Left lung (tissue), 10 donors: ENCODE data around the gene PDCD1LG2. TPM values are rescaled to one million over a fixed set of nuclear protein-coding genes. Genes with fewer than 3 reads are reported as not detected.

Experiments used
- ATAC-seq: fragments of 200-7000 bp; cut with Tn5 transposase; one replicate; pipeline ENCODE4 v1.9.1; 2020; ENCODE audit warnings: moderate library complexity
- DNase-seq, 4 donors: peaks; one replicate each; pipeline ENCODE4 v3.0.0-alpha.2; 2013 to 2020
- H3K27ac ChIP-seq, 2 donors: fragments of 200-600 bp; sonication (generic) in 1 of 2; one replicate each; pipeline versions ENCODE4 v1.5.0 to v1.8.0; 2020 to 2021
- H3K27me3 ChIP-seq, 2 donors: fragments of 200-600 bp; sonication (generic) in 1 of 2; one replicate each; pipeline versions ENCODE4 v1.5.0 to v1.8.0; 2020 to 2021
- H3K36me3 ChIP-seq, 2 donors: fragments of 200-600 bp; sonication (generic) in 1 of 2; one replicate each; pipeline versions ENCODE4 v1.5.0 to v1.8.0; 2020 to 2021
- H3K4me1 ChIP-seq, 2 donors: fragments of 200-600 bp; one replicate each; pipeline ENCODE4 v1.8.0; 2021
- H3K4me3 ChIP-seq, 2 donors: fragments of 200-600 bp; sonication (generic) in 1 of 2; one replicate each; pipeline versions ENCODE4 v1.5.0 to v1.8.0; 2020 to 2021; ENCODE audit warnings: mild to moderate bottlenecking in 1 of 2
- H3K9me3 ChIP-seq, 2 donors: fragments of 200-600 bp; sonication (generic) in 1 of 2; one replicate each; pipeline versions ENCODE4 v1.5.0 to v1.8.0; 2020 to 2021
- CTCF ChIP-seq, 2 donors: fragments of 200-600 bp; sonication (generic) in 1 of 2; IDR thresholded peaks; one replicate each; pipeline versions ENCODE4 v1.5.0 to v1.8.0; 2021; ENCODE audit warnings: antibody characterized with exemption in 2 of 2
- intact Hi-C, 2 donors: fragments of 100-400 bp; cut with DNase I; formaldehyde crosslinking; loops; one replicate each; pipeline versions ENCODE4 v1.11.2 to v1.14.2; 2022
- polyA plus RNA-seq, 6 donors: library from polyadenylated mRNA; unstranded; fragments of 120-200 nt; gene quantifications; one replicate each; pipeline ENCODE4 v1.2.1, GENCODE V29; 2013; ENCODE audit not compliant: insufficient read length in 6 of 6
- total RNA-seq, 2 donors: library from RNA; stranded (reverse); fragmentation: NEBNext Ultra II Directional; extraction: Animal tissue kit (Norgen Biotek cat#: 25700); gene quantifications; one replicate each; pipeline ENCODE4 v1.2.1, GENCODE V29; 2021
- donor health status: DM: no; HTN: yes; CAD: no.
- donor health status: DM: no; HTN: no; CAD: no.

PDCD1LG2 gene
- total and polyA plus RNA-seq, 8 donors: 0.10 to 4.2 (median 0.21) TPM

DNA sequence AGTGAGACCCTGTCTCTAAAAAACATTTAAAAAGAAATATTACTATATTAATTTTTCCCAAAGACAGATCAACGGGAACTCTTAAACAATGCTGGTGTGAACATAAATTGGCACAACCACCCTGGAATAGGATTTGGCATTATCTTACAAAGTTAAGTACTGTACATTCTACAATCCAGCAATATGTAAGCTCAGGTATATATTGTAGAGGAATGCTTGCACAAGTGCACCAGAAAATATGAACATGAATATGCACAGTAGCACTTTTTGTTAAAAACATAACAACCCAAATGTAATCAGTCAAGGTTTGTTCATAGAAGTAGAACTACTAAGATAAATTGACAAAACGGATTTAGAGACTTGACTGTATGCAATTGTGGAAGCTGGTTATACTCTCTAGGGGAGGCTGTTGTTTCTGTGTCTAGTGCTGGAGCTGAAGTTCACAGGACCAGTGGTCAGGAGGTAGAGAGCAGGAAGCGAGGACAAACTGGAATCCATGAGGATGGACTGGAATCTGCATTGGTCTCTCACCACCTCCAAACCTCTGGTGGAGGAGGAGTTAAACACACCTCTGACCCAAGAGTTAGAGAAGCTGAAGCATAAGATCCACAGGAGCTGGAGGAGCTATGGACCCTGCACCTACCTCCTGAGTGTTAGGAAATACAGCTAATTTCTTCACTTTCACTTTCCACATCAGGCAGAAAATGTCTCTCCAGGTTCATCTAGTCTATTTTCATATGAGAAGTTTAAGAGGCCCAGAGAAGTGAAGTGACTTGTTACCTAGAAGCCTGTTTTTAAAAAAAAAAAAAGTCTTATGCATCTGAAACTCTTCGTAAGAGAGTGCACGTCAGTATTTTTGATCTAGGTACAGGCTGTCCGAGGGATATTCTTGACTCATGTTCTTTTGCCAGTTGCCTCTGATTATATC lies 98.2 kb downstream of the PDCD1LG2 start:
- no peak for DNase-seq

GRCh38 chr9:5609226-5609596 lies 98.9 kb downstream of the PDCD1LG2 start:
- no peak for ATAC-seq
- DNase-seq: no peak
- no peak for TF ChIP-seq CTCF (IDR thresholded peaks at IDR 0.05)
- Histone ChIP-seq H3K4me1 (peaks cover 0 to 14% of the 10 kb centered on the region in 2 donors), H3K4me3 (peak overlapping the region; percentile 18 to 30), H3K27me3 (no peaks in the 10 kb centered on the region), H3K9me3 (no peaks in the 10 kb centered on the region), H3K27ac (peak overlapping the region; percentile 58 to 59), H3K36me3 (no peaks in the 10 kb centered on the region)
- intact Hi-C loops: no loop called here

More for the DNA sequence above, 98.2 kb downstream of the PDCD1LG2 start:
- peak; percentile 87 for ATAC-seq
- TF ChIP-seq CTCF (IDR thresholded peaks at IDR 0.05): no peak
- Histone ChIP-seq H3K27ac (peak overlapping the region; percentile 58 to 59), H3K36me3 (no peaks in the 10 kb centered on the region), H3K27me3 (no peaks in the 10 kb centered on the region), H3K4me1 (peaks cover 0 to 14% of the 10 kb centered on the region in 2 donors), H3K9me3 (no peaks in the 10 kb centered on the region), H3K4me3 (peak overlapping the region; percentile 18 to 30)
- intact Hi-C loops: no loop called here

DNA sequence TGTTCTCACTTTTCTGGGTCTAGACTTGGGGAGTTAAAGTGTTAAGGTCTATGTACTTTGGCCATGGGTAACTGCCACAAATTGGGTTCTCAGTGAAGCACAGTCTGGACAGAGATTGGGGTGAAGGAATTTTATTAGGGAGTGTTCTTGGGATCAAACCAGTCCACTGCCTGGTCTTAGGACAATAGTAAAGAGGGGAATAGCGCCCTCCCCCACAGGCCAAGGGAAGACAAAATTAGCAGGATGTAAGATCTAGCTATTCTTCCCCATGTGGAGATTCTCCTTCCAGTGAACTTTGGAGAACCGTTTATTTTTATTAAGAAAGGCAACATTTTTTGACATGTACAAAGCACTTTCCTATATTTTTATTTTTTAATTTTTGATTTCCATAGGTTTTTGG lies 100.2 kb downstream of the PDCD1LG2 start:
- ATAC-seq (no peak), DNase-seq (no peak)
- Histone ChIP-seq H3K4me3 (no peak overlapping the region), H3K36me3 (no peaks in the 10 kb centered on the region), H3K9me3 (no peaks in the 10 kb centered on the region), H3K4me1 (peaks cover 0 to 14% of the 10 kb centered on the region in 2 donors), H3K27ac (no peak overlapping the region), H3K27me3 (no peaks in the 10 kb centered on the region)
- TF ChIP-seq CTCF (IDR thresholded peaks at IDR 0.05): no peak
- intact Hi-C loops: no loop called here

DNA sequence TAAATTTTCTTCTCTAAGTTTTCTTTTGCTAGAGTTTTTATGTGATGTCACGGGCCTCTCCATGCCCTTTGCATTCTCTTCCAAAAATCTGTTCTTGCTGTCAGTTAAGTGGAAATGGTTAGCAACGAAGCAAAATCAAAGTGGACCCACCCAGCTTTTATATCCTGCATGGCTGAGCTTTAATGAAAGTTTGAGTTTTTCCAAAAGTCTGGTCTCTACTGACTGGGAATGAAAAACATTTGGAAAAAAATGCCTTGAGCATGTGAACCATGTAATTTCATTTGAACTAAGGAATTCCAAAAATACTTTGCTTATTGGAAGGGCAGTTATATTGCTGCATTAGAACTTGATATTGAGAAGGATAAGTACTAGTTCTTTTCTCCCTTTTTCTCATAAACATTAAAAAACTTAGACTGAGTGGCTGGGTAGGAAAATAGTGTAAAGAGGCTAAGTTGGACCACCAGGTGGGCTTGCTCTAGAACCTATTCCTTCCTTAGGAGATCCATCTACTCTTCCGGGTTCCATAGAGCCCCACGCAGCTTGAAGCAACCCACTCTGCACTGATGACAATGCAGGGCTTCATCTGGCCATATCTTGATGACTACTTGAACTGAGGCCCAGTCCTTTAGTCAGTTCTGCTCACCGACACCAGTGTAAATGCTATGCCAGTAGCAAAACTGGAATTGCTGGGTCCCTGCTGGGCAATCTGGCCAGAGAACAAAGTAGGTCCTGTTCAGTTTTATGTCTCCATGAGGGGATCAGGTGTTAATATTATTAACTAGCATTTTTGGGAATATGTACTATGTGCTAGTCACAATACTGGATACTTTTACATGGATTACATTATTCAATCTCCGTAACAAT lies 101.2 kb downstream of the PDCD1LG2 start:
- Histone ChIP-seq H3K9me3 (no peaks in the 10 kb centered on the region), H3K4me1 (peaks cover 0 to 14% of the 10 kb centered on the region in 2 donors), H3K4me3 (no peak overlapping the region), H3K27ac (no peak overlapping the region), H3K36me3 (no peaks in the 10 kb centered on the region), H3K27me3 (no peaks in the 10 kb centered on the region)
- no peak for DNase-seq
- intact Hi-C loops: no loop called here
- no peak for ATAC-seq
- no peak for TF ChIP-seq CTCF (IDR thresholded peaks at IDR 0.05)

- H3K4me3 ChIP-seq: no peak overlapping the region
- H3K36me3 ChIP-seq: no peaks in the 10 kb centered on the region
- no peaks in the 10 kb centered on the region for H3K27me3 ChIP-seq
- no peak for ATAC-seq
- no peak for TF ChIP-seq CTCF (IDR thresholded peaks at IDR 0.05)
- H3K27ac ChIP-seq: no peak overlapping the region
- DNase-seq: no peak
- intact Hi-C loops: no loop called here
- peaks cover 0 to 14% of the 10 kb centered on the region in 2 donors for H3K4me1 ChIP-seq
- H3K9me3 ChIP-seq: no peaks in the 10 kb centered on the region
Observed at GRCh38 chr9:5612185-5612530, 101.8 kb downstream of the PDCD1LG2 start.
